Stimulated activated CD4-positive, alpha-beta T cell treated with anti-CD3 and anti-CD28 coated beads, Interleukin-4, amount 100 ng/mL, for 48 hours (primary cell): Measurements from ENCODE around the gene MYO9B.
"Not testable (repeated sequence)": the region's sequence is repeated elsewhere in the genome, so short reads cannot be mapped to it uniquely, and the experiment has no call there.

Experiments used
- DNase-seq, 2 donors: peaks; one replicate each; pipeline ENCODE4 v3.0.0-alpha.2; 2020; ENCODE audit warnings: low read depth in 2 of 2

The MYO9B gene

GRCh38 chr19:17114414-17114831 lies 38.8 kb downstream of the MYO9B start:
- DNase-seq, result no peak

GRCh38 chr19:17116996-17117702 lies 41.6 kb downstream of the MYO9B start:
- DNase-seq, result no peak

GRCh38 chr19:17118957-17119356 lies 43.4 kb downstream of the MYO9B start:
- no peak for DNase-seq

- no peak for DNase-seq
Observed at GRCh38 chr19:17121736-17122293, 46.2 kb downstream of the MYO9B start.

GRCh38 chr19:17123041-17123440 lies 47.5 kb downstream of the MYO9B start:
- no peak for DNase-seq

- no peak for DNase-seq
Observed at GRCh38 chr19:17124025-17124424, 48.4 kb downstream of the MYO9B start.

GRCh38 chr19:17125062-17125727 lies 49.6 kb downstream of the MYO9B start:
- DNase-seq, result no peak

- DNase-seq, result peak; percentile 47 to 48
Observed at GRCh38 chr19:17125728-17126677, 50.4 kb downstream of the MYO9B start.

GRCh38 chr19:17127671-17128070 lies 52.1 kb downstream of the MYO9B start:
- DNase-seq, result no peak

GRCh38 chr19:17128403-17128802 lies 52.8 kb downstream of the MYO9B start:
- DNase-seq, result no peak

GRCh38 chr19:17128820-17129219 lies 53.2 kb downstream of the MYO9B start:
- no peak for DNase-seq

- no peak for DNase-seq
Observed at GRCh38 chr19:17129377-17129776, 53.8 kb downstream of the MYO9B start.

GRCh38 chr19:17135001-17135853 lies 59.6 kb downstream of the MYO9B start:
- DNase-seq, result no peak

GRCh38 chr19:17136021-17136420 lies 60.4 kb downstream of the MYO9B start:
- no peak for DNase-seq

- no peak for DNase-seq
Observed at GRCh38 chr19:17136617-17137016, 61.0 kb downstream of the MYO9B start.

- no peak for DNase-seq
Observed at GRCh38 chr19:17137417-17137816, 61.8 kb downstream of the MYO9B start.

GRCh38 chr19:17138052-17138846 lies 62.7 kb downstream of the MYO9B start:
- DNase-seq, result not testable (repeated sequence)

- no peak for DNase-seq
Observed at GRCh38 chr19:17138937-17139598, 63.5 kb downstream of the MYO9B start.

- DNase-seq, result not testable (repeated sequence)
Observed at GRCh38 chr19:17144771-17145170, 69.2 kb downstream of the MYO9B start.
